HepG2 (cell line): Measurements from ENCODE around the gene HECTD4.

Experiments used
- EP300 ChIP-seq, 3 experiments: sonication (generic) in 1 of 3; formaldehyde crosslinking in 1 of 3; IDR thresholded peaks; 2 replicates each; pipeline versions ENCODE4 v1.5.1 to v1.6.1; 2011 to 2020; ENCODE audit warnings: low read depth in 2 of 3, low read length in 2 of 3, borderline replicate concordance in 1 of 3, improper control_type of control experiment in 1 of 3, mild to moderate bottlenecking in 1 of 3, missing genetic modification reagents in 1 of 3, moderate library complexity in 1 of 3
- HMG20B ChIP-seq: conservative IDR thresholded peaks from 2 replicates; pipeline ENCODE4 v1.6.1; 2016; ENCODE audit warnings: missing genetic modification reagents, missing compliant biosample characterization
- KDM1A ChIP-seq: IDR thresholded peaks from 2 replicates; pipeline ENCODE4 v1.6.1; 2016; ENCODE audit warnings: missing compliant biosample characterization
- POLR2A ChIP-seq, 2 experiments: IDR thresholded peaks; 2 replicates each; pipeline ENCODE4 v1.6.1; 2011; ENCODE audit warnings: low read depth in 2 of 2, low read length in 2 of 2, mild to moderate bottlenecking in 1 of 2, moderate library complexity in 1 of 2; ENCODE audit not compliant: insufficient read depth in 1 of 2
- RAD21 ChIP-seq: fragments of 450-650 bp; formaldehyde crosslinking; IDR thresholded peaks from 2 replicates; pipeline ENCODE4 v1.5.0; 2020; ENCODE audit warnings: mild to moderate bottlenecking
- SMARCC2 ChIP-seq: fragments of 450-650 bp; IDR thresholded peaks from 2 replicates; pipeline ENCODE4 v1.6.1; 2017; ENCODE audit warnings: antibody characterized with exemption, mild to moderate bottlenecking
- SP1 ChIP-seq, 2 experiments: fragments of 450-650 bp in 1 of 2; sonication (generic) in 1 of 2; formaldehyde crosslinking in 1 of 2; IDR thresholded peaks; 2 replicates each; pipeline versions ENCODE4 v1.4.0 to v1.6.1; 2016 to 2020; ENCODE audit warnings: missing genetic modification reagents in 1 of 2
- ZKSCAN8 ChIP-seq: IDR thresholded peaks from 2 replicates; pipeline ENCODE4 v1.6.1; 2016; ENCODE audit warnings: borderline replicate concordance, missing genetic modification reagents, missing compliant biosample characterization
- ZNF747 ChIP-seq: sonication (generic); formaldehyde crosslinking; IDR thresholded peaks from 2 replicates; pipeline ENCODE4 v1.8.1; 2023; ENCODE audit warnings: missing genetic modification reagents, mild to moderate bottlenecking, borderline replicate concordance
- TF ChIP-seq, protein P1 (sequence below): sonication (generic); formaldehyde crosslinking; IDR thresholded peaks from 2 replicates; pipeline ENCODE4 v1.4.0; 2020; ENCODE audit warnings: missing genetic modification reagents
- TF ChIP-seq, protein P2 (sequence below): sonication (generic); formaldehyde crosslinking; IDR thresholded peaks from 2 replicates; pipeline ENCODE4 v1.4.0; 2020; ENCODE audit warnings: mild to moderate bottlenecking, missing genetic modification reagents
- TF ChIP-seq, protein P3 (sequence below): sonication (generic); formaldehyde crosslinking; IDR thresholded peaks from 2 replicates; pipeline ENCODE4 v1.5.0; 2020; ENCODE audit warnings: mild to moderate bottlenecking, missing genetic modification reagents, moderate library complexity

DNA sequence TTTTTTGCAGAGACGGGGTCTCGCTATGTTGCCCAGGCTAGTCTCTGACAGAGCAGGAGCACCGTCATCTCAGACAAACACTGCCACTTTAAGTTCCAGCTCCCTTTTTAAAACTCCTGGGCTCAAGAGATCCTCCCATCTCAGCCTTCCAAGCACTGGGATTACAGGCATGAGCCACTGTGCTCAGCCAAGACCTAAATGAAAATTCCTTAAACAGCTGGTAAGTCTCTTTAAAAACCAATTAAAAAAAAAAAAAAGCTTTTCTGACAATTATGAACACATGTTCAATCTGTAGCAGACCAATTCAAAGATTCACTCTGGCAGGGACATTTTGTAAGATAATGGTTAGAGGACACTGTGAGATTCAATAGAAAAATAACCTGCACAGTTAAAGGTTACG, 77.8 kb downstream of the HECTD4 start:
- TF ChIP-seq, protein P1, sequence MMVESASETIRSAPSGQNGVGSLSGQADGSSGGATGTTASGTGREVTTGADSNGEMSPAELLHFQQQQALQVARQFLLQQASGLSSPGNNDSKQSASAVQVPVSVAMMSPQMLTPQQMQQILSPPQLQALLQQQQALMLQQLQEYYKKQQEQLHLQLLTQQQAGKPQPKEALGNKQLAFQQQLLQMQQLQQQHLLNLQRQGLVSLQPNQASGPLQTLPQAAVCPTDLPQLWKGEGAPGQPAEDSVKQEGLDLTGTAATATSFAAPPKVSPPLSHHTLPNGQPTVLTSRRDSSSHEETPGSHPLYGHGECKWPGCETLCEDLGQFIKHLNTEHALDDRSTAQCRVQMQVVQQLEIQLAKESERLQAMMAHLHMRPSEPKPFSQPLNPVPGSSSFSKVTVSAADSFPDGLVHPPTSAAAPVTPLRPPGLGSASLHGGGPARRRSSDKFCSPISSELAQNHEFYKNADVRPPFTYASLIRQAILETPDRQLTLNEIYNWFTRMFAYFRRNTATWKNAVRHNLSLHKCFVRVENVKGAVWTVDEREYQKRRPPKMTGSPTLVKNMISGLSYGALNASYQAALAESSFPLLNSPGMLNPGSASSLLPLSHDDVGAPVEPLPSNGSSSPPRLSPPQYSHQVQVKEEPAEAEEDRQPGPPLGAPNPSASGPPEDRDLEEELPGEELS (CRISPR knock-in tag) = no peak
- TF ChIP-seq EP300 (IDR thresholded peaks at IDR 0.05; ENCODE audit: low read depth in 2 of 2, low read length in 2 of 2) (no peak), EP300 (CRISPR knock-in tag; IDR thresholded peaks at IDR 0.05; ENCODE audit: borderline replicate concordance) (no peak), SP1 (IDR thresholded peaks at IDR 0.05) (no peak), SP1 (CRISPR knock-in tag; IDR thresholded peaks at IDR 0.05) (no peak), ZKSCAN8 (CRISPR knock-in tag) (no peak), KDM1A (no peak), HMG20B (no peak), ZNF747 (CRISPR knock-in tag) (no peak), SMARCC2 (no peak), POLR2A (IDR thresholded peaks at IDR 0.05; ENCODE audit: insufficient read depth in 1 of 2, low read depth in 2 of 2, low read length in 2 of 2) (no peak), RAD21 (CRISPR knock-in tag) (no peak)
- TF ChIP-seq, protein P2, sequence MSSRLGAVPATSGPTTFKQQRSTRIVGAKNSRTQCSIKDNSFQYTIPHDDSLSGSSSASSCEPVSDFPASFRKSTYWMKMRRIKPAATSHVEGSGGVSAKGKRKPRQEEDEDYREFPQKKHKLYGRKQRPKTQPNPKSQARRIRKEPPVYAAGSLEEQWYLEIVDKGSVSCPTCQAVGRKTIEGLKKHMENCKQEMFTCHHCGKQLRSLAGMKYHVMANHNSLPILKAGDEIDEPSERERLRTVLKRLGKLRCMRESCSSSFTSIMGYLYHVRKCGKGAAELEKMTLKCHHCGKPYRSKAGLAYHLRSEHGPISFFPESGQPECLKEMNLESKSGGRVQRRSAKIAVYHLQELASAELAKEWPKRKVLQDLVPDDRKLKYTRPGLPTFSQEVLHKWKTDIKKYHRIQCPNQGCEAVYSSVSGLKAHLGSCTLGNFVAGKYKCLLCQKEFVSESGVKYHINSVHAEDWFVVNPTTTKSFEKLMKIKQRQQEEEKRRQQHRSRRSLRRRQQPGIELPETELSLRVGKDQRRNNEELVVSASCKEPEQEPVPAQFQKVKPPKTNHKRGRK = no peak
- TF ChIP-seq, protein P3, sequence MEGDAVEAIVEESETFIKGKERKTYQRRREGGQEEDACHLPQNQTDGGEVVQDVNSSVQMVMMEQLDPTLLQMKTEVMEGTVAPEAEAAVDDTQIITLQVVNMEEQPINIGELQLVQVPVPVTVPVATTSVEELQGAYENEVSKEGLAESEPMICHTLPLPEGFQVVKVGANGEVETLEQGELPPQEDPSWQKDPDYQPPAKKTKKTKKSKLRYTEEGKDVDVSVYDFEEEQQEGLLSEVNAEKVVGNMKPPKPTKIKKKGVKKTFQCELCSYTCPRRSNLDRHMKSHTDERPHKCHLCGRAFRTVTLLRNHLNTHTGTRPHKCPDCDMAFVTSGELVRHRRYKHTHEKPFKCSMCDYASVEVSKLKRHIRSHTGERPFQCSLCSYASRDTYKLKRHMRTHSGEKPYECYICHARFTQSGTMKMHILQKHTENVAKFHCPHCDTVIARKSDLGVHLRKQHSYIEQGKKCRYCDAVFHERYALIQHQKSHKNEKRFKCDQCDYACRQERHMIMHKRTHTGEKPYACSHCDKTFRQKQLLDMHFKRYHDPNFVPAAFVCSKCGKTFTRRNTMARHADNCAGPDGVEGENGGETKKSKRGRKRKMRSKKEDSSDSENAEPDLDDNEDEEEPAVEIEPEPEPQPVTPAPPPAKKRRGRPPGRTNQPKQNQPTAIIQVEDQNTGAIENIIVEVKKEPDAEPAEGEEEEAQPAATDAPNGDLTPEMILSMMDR = no peak
